HuH-7.5 (cell line): Measurements from ENCODE around the gene SCIN.
"Not testable (repeated sequence)": the region's sequence is repeated elsewhere in the genome, so short reads cannot be mapped to it uniquely, and the experiment has no call there.

Experiments
- DNase-seq: peaks from one replicate; pipeline ENCODE4 v3.0.0; 2011; ENCODE audit warnings: low spot score

The SCIN gene

GRCh38 chr7:12619461-12620069, 49.0 kb downstream of the SCIN start:
- no peak for DNase-seq

- no peak for DNase-seq
These were observed 49.9 kb downstream of the SCIN start for GRCh38 chr7:12620371-12620770.

- DNase-seq: no peak
These were observed 52.7 kb downstream of the SCIN start for GRCh38 chr7:12623223-12623622.

- DNase-seq: no peak
These were observed 53.5 kb downstream of the SCIN start for GRCh38 chr7:12623885-12624498.

GRCh38 chr7:12625836-12626235, 55.3 kb downstream of the SCIN start:
- no peak for DNase-seq

GRCh38 chr7:12629816-12630512, 59.4 kb downstream of the SCIN start:
- no peak for DNase-seq

- no peak for DNase-seq
These were observed 59.9 kb downstream of the SCIN start for GRCh38 chr7:12630513-12630819.

- no peak for DNase-seq
These were observed 63.1 kb downstream of the SCIN start for GRCh38 chr7:12633582-12633981.

- DNase-seq: no peak
These were observed 65.3 kb downstream of the SCIN start for GRCh38 chr7:12635830-12636229.

GRCh38 chr7:12637328-12637727, 66.8 kb downstream of the SCIN start:
- DNase-seq: no peak

- DNase-seq: no peak
These were observed 67.5 kb downstream of the SCIN start for GRCh38 chr7:12637819-12638592.

- DNase-seq: no peak
These were observed 68.4 kb downstream of the SCIN start for GRCh38 chr7:12638851-12639456.

GRCh38 chr7:12640299-12641096, 70.0 kb downstream of the SCIN start:
- no peak for DNase-seq

GRCh38 chr7:12641196-12641595, 70.7 kb downstream of the SCIN start:
- DNase-seq: no peak

- no peak for DNase-seq
These were observed 72.0 kb downstream of the SCIN start for GRCh38 chr7:12642508-12642907.

- no peak for DNase-seq
These were observed 72.6 kb downstream of the SCIN start for GRCh38 chr7:12643001-12643643.

GRCh38 chr7:12643644-12644043, 73.1 kb downstream of the SCIN start:
- no peak for DNase-seq

GRCh38 chr7:12645212-12645611, 74.7 kb downstream of the SCIN start:
- DNase-seq: not testable (repeated sequence)

GRCh38 chr7:12646139-12646538, 75.6 kb downstream of the SCIN start:
- DNase-seq: no peak

GRCh38 chr7:12647364-12648219, 77.1 kb downstream of the SCIN start:
- no peak for DNase-seq
